Glutamatergic neuron (in vitro differentiated cells): Measurements from ENCODE around the gene PIGL. TPM values are rescaled to one million over a fixed set of nuclear protein-coding genes. Genes with fewer than 3 reads are reported as not detected.

Source experiments
- DNase-seq: peaks from one replicate; pipeline ENCODE4 v3.0.0; 2022
- H3K27ac Mint-ChIP-seq: one replicate; pipeline ENCODE4 v1.8.0; 2020; ENCODE audit warnings: mild to moderate bottlenecking, mixed read lengths, inconsistent platforms; ENCODE audit not compliant: unreplicated experiment
- H3K27me3 Mint-ChIP-seq: one replicate; pipeline ENCODE4 v1.8.0; 2020; ENCODE audit warnings: mild to moderate bottlenecking, moderate library complexity, mixed read lengths, inconsistent platforms; ENCODE audit not compliant: unreplicated experiment
- H3K36me3 Mint-ChIP-seq: one replicate; pipeline ENCODE4 v1.8.0; 2020; ENCODE audit warnings: mild to moderate bottlenecking, mixed read lengths, inconsistent platforms; ENCODE audit not compliant: unreplicated experiment
- H3K4me1 Mint-ChIP-seq: one replicate; pipeline ENCODE4 v1.8.0; 2020; ENCODE audit warnings: mild to moderate bottlenecking, low read depth, mixed read lengths, inconsistent platforms; ENCODE audit not compliant: unreplicated experiment
- H3K4me3 Mint-ChIP-seq: one replicate; pipeline ENCODE4 v1.8.0; 2020; ENCODE audit warnings: mild to moderate bottlenecking, mixed read lengths, inconsistent platforms; ENCODE audit not compliant: unreplicated experiment
- H3K9me3 Mint-ChIP-seq: one replicate; pipeline ENCODE4 v1.8.0; 2020; ENCODE audit warnings: mild to moderate bottlenecking, moderate library complexity, mixed read lengths, inconsistent platforms; ENCODE audit not compliant: unreplicated experiment
- long read RNA-seq: library from polyadenylated mRNA; unstranded; transcript quantifications from one replicate; pipeline ENCODE4 v2.0.0, GENCODE V29; 2020; ENCODE audit not compliant: unreplicated experiment
- total RNA-seq: library from RNA; stranded (reverse); fragmentation: NEBNext Ultra II Directional; extraction: Animal tissue kit (Norgen Biotek cat#: 25700); gene quantifications from one replicate; pipeline ENCODE4 v1.2.1, GENCODE V29; 2021; ENCODE audit not compliant: unreplicated experiment
- TF ChIP-seq, protein P1 (sequence below): fragments of 200-600 bp; sonication (generic); IDR thresholded peaks from one replicate; pipeline ENCODE4 v1.5.0; 2021; ENCODE audit not compliant: partially characterized antibody, unreplicated experiment

The PIGL gene
- total RNA-seq: 37.0 TPM
- long read RNA-seq, partial matches to known transcripts: 0 of 7 reads
- long read RNA-seq, other reads (novel, unspliced or antisense): 6 of 7 reads

DNA sequence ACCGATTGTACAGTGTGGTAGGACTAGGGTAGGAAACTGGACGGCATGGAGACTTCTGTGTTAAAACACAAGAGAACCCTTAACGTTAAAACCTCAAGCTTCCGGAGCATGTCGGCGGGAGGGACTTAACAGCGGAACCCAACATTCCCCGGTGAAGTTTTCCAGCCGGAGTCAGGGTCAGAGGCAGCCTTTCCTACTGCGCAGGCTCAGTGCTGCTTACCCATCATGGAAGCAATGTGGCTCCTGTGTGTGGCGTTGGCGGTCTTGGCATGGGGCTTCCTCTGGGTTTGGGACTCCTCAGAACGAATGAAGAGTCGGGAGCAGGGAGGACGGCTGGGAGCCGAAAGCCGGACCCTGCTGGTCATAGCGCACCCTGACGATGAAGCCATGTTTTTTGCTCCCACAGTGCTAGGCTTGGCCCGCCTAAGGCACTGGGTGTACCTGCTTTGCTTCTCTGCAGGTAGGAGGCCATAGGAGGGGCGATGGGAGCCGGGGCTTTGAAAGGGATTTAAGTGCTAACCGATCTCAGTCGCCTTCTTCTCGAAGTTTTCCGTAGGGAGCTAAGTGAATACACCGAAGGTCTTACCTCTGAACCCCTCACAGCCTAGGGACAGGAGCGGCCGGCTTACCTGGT, at the start of gene PIGL:
TSS of gene PIGL (plus strand) at position 209 of the 634 bp plus-strand sequence. CDS start at position 226, 17 bp downstream.
- Mint-ChIP-seq H3K27me3 (peaks cover 3% of the 10 kb centered on the region), H3K4me1 (peaks cover 11% of the 10 kb centered on the region), H3K27ac (peak within 1 kb of the TSS; percentile 95), H3K36me3 (no peaks in the 10 kb centered on the region), H3K9me3 (peaks cover 6% of the 10 kb centered on the region), H3K4me3 (peak within 1 kb of the TSS; percentile 92)
- peak; percentile 88 for DNase-seq
- TF ChIP-seq, protein P1, sequence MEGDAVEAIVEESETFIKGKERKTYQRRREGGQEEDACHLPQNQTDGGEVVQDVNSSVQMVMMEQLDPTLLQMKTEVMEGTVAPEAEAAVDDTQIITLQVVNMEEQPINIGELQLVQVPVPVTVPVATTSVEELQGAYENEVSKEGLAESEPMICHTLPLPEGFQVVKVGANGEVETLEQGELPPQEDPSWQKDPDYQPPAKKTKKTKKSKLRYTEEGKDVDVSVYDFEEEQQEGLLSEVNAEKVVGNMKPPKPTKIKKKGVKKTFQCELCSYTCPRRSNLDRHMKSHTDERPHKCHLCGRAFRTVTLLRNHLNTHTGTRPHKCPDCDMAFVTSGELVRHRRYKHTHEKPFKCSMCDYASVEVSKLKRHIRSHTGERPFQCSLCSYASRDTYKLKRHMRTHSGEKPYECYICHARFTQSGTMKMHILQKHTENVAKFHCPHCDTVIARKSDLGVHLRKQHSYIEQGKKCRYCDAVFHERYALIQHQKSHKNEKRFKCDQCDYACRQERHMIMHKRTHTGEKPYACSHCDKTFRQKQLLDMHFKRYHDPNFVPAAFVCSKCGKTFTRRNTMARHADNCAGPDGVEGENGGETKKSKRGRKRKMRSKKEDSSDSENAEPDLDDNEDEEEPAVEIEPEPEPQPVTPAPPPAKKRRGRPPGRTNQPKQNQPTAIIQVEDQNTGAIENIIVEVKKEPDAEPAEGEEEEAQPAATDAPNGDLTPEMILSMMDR: no peak

GRCh38 chr17:16171613-16172012, 45.4 kb upstream of the PIGL start:
- TF ChIP-seq, protein P1: no peak
- Mint-ChIP-seq H3K4me1 (no peaks in the 10 kb centered on the region), H3K27ac (no peak overlapping the region), H3K4me3 (no peak overlapping the region), H3K9me3 (no peaks in the 10 kb centered on the region), H3K27me3 (no peaks in the 10 kb centered on the region), H3K36me3 (no peaks in the 10 kb centered on the region)
- DNase-seq: no peak

DNA sequence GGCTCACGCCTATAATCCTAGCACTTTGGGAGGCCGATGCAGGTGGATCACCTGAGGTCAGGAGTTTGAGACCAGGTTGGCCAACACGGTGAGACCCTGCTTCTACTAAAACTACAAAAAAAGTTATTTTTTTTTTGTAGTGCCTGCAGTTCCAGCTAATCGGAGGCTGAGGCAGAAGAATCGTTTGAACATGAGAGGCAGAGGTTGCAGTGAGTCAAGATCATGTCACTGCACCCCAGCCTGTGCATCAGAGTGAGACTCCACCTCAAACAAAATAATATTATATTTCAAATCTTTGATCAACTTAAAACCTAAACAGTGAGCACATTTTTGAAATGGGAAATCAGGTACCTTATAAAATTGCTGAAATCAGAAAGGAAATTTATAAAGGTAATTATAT, 38.2 kb upstream of the PIGL start:
- Mint-ChIP-seq H3K36me3 (peaks cover 7% of the 10 kb centered on the region), H3K4me1 (no peaks in the 10 kb centered on the region), H3K9me3 (peaks cover 2% of the 10 kb centered on the region), H3K4me3 (no peak overlapping the region), H3K27ac (no peak overlapping the region), H3K27me3 (no peaks in the 10 kb centered on the region)
- TF ChIP-seq, protein P1: no peak
- DNase-seq: no peak

DNA sequence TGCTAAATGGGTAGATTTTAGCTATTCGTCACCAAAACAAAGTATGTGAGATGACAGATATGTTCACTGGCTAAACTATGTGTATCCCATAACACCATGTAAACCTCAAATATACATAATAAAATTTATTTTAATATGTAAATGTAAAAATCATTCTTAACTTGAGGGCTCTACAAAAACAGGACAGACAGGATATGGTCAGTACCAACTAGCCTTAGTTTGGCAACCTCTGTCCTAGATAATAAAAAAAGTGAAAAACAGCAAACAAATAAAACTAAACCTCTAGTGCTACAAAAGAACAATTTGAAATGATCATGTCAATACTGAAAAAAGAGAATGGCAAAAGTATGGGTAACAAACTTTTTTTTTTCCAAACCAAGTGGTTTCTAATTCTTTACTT, 35.4 kb upstream of the PIGL start:
- Mint-ChIP-seq H3K36me3 (peaks cover 7% of the 10 kb centered on the region), H3K4me1 (no peaks in the 10 kb centered on the region), H3K9me3 (peaks cover 2% of the 10 kb centered on the region), H3K4me3 (no peak overlapping the region), H3K27ac (no peak overlapping the region), H3K27me3 (no peaks in the 10 kb centered on the region)
- DNase-seq: no peak
- TF ChIP-seq, protein P1: no peak

DNA sequence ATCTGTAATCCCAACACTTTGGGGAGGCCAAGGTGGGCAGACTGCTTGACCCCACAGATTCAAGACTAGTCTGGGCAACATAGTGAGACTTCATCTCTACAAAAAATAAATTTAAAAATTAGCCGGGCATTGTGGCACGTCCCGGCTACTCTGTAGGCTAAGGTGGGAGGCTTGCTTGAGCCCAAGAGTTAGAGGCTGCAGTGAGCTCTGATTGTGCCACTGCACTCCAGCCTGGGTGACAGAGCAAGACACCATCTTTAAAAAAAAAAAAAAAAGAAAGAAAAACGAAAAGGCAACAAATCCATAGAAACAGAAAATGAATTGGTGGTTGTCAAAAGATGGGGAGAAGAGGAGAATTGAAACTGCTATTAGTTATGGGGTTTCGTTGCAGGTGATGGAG, 29.4 kb upstream of the PIGL start:
- peaks cover under 1% of the 10 kb centered on the region for H3K9me3 Mint-ChIP-seq

More for the DNA sequence above, 29.4 kb upstream of the PIGL start:
- no peaks in the 10 kb centered on the region for H3K36me3 Mint-ChIP-seq
- DNase-seq: no peak
- H3K4me1 Mint-ChIP-seq: no peaks in the 10 kb centered on the region
- no peak overlapping the region for H3K4me3 Mint-ChIP-seq
- H3K27me3 Mint-ChIP-seq: no peaks in the 10 kb centered on the region
- no peak overlapping the region for H3K27ac Mint-ChIP-seq
- TF ChIP-seq, protein P1: no peak
